Left ventricle myocardium inferior (tissue), 1 donor: Measurements from ENCODE around the gene UBE2D3. TPM values are rescaled to one million over a fixed set of nuclear protein-coding genes. Genes with fewer than 3 reads are reported as not detected.
"Not testable (repeated sequence)": the region's sequence is repeated elsewhere in the genome, so short reads cannot be mapped to it uniquely, and the experiment has no call there.

Source experiments
- DNase-seq: peaks from one replicate; pipeline ENCODE4 v3.0.0-alpha.2; 2020
- H3K27ac ChIP-seq: fragments of 200-600 bp; replicated peaks from 2 replicates; pipeline ENCODE4 v1.8.0; 2021
- H3K27me3 ChIP-seq: fragments of 200-600 bp; 2 replicates; pipeline ENCODE4 v1.8.0; 2021; ENCODE audit warnings: low read depth
- H3K36me3 ChIP-seq: fragments of 200-600 bp; 2 replicates; pipeline ENCODE4 v1.8.0; 2021
- H3K4me1 ChIP-seq: fragments of 200-600 bp; 2 replicates; pipeline ENCODE4 v1.8.0; 2021
- H3K4me3 ChIP-seq: fragments of 200-600 bp; 2 replicates; pipeline ENCODE4 v1.8.0; 2021; ENCODE audit warnings: mild to moderate bottlenecking, moderate library complexity
- H3K9me3 ChIP-seq: fragments of 200-600 bp; replicated peaks from 2 replicates; pipeline ENCODE4 v1.8.0; 2021
- CTCF ChIP-seq: fragments of 200-600 bp; IDR thresholded peaks from 2 replicates; pipeline ENCODE4 v1.8.0; 2021; ENCODE audit warnings: antibody characterized with exemption, mild to moderate bottlenecking, borderline replicate concordance
- intact Hi-C: fragments of 100-400 bp; cut with micrococcal nuclease; formaldehyde crosslinking; loops from one replicate; pipeline ENCODE4 v1.11.0; 2022
- total RNA-seq: library from RNA; stranded (reverse); fragmentation: NEBNext Ultra II Directional; extraction: Animal tissue kit (Norgen Biotek cat#: 25700); gene quantifications from one replicate; pipeline ENCODE4 v1.2.1, GENCODE V29; 2021
- donor health status: DM: no; HTN: yes; CAD: no; lungs with severe emphysema.

UBE2D3 gene
- total RNA-seq, 1 donor from 2014 or later: 251 TPM

- Histone ChIP-seq H3K27me3 (no peaks in the 10 kb centered on the region), H3K4me1 (peaks cover 86% of the 10 kb centered on the region), H3K4me3 (peak overlapping the region; percentile 97), H3K27ac (peak overlapping the region; percentile 100), H3K9me3 (no peaks in the 10 kb centered on the region), H3K36me3 (peaks cover 10% of the 10 kb centered on the region)
- DNase-seq: no peak
- TF ChIP-seq CTCF: no peak
- intact Hi-C loops: no loop called here
Observed at GRCh38 chr4:102824398-102824797, 3.0 kb downstream of the UBE2D3 start.

GRCh38 chr4:102823897-102824296 lies 3.5 kb downstream of the UBE2D3 start:
- intact Hi-C loops: no loop called here
- H3K27me3 ChIP-seq: no peaks in the 10 kb centered on the region
- H3K4me1 ChIP-seq: peaks cover 86% of the 10 kb centered on the region
- H3K36me3 ChIP-seq: peaks cover 10% of the 10 kb centered on the region
- peak overlapping the region; percentile 100 for H3K27ac ChIP-seq
- DNase-seq: no peak
- H3K9me3 ChIP-seq: no peaks in the 10 kb centered on the region
- TF ChIP-seq CTCF: no peak
- peak overlapping the region; percentile 97 for H3K4me3 ChIP-seq

GRCh38 chr4:102823464-102823863 lies 3.9 kb downstream of the UBE2D3 start:
- intact Hi-C loops: no loop called here
- H3K36me3 ChIP-seq: peaks cover 10% of the 10 kb centered on the region
- no peak for DNase-seq
- peak overlapping the region; percentile 97 for H3K4me3 ChIP-seq
- peaks cover 86% of the 10 kb centered on the region for H3K4me1 ChIP-seq
- H3K27me3 ChIP-seq: no peaks in the 10 kb centered on the region
- no peak for TF ChIP-seq CTCF
- H3K27ac ChIP-seq: peak overlapping the region; percentile 100
- no peaks in the 10 kb centered on the region for H3K9me3 ChIP-seq

- Histone ChIP-seq H3K27ac (peak overlapping the region; percentile 43), H3K36me3 (peaks cover 10% of the 10 kb centered on the region), H3K9me3 (no peaks in the 10 kb centered on the region), H3K4me1 (peaks cover 100% of the 10 kb centered on the region), H3K4me3 (peak overlapping the region; percentile 97), H3K27me3 (no peaks in the 10 kb centered on the region)
- intact Hi-C loops: no loop called here
- DNase-seq: no peak
- no peak for TF ChIP-seq CTCF
Observed at GRCh38 chr4:102819588-102820365, 7.6 kb downstream of the UBE2D3 start.

- Histone ChIP-seq H3K4me3 (peak overlapping the region; percentile 27), H3K4me1 (peaks cover 100% of the 10 kb centered on the region), H3K27ac (peak overlapping the region; percentile 43)
- H3K9me3 ChIP-seq, H3K36me3 ChIP-seq, H3K27me3 ChIP-seq, DNase-seq, intact Hi-C loops: not testable (repeated sequence)
Observed at GRCh38 chr4:102819100-102819499, 8.3 kb downstream of the UBE2D3 start.

GRCh38 chr4:102817613-102818268 lies 9.6 kb downstream of the UBE2D3 start:
- TF ChIP-seq CTCF: no peak
- Histone ChIP-seq H3K4me1 (peaks cover 100% of the 10 kb centered on the region), H3K27me3 (no peaks in the 10 kb centered on the region), H3K27ac (peak overlapping the region; percentile 43), H3K9me3 (no peaks in the 10 kb centered on the region), H3K36me3 (peaks cover 3% of the 10 kb centered on the region), H3K4me3 (peak overlapping the region; percentile 27)
- DNase-seq: no peak
- intact Hi-C loops: no loop called here
